GM12878 (cell line): Measurements from ENCODE around the gene PTPN18. TPM values are rescaled to one million over a fixed set of nuclear protein-coding genes. Genes with fewer than 3 reads are reported as not detected.

Experiments used
- ATAC-seq: fragments of 200-7000 bp; cut with Tn5 transposase; 3 replicates; pipeline ENCODE4 v1.9.1; 2020; ENCODE audit warnings: mild to moderate bottlenecking, moderate library complexity
- BruUV-seq: library from RNA; stranded (reverse); fragments of 400-500 nt; replicated peaks from 2 replicates; lab custom pipeline; 2021; lab: Mats Ljungman, UMichigan
- CTCF ChIA-PET: fragments of 300-600 bp; sonication (Branson Sonifier 250); formaldehyde crosslinking; extraction: SDS; loops from one replicate; lab custom pipeline; 2021; ENCODE audit warnings: inconsistent platforms; lab: Yijun Ruan, JAX
- POLR2A ChIA-PET: fragments of 350-600 bp; formaldehyde crosslinking; extraction: SDS; loops from one replicate; lab custom pipeline; 2021; ENCODE audit warnings: inconsistent platforms; lab: Charles Lee
- RAD21 ChIA-PET: fragments of 300-600 bp; sonication (Branson Sonifier 250); formaldehyde crosslinking; loops from one replicate; lab custom pipeline; 2023; ENCODE audit warnings: antibody characterized with exemption; ENCODE audit not compliant: unreplicated experiment; lab: Charles Lee
- SMC1A ChIA-PET: fragments of 300-600 bp; sonication (Branson Sonifier 250); formaldehyde crosslinking; loops from one replicate; lab custom pipeline; 2023; ENCODE audit not compliant: unreplicated experiment, uncharacterized antibody; lab: Charles Lee
- DNase-seq: peaks from one replicate; pipeline ENCODE4 v3.0.0-alpha.2; 2011; ENCODE audit warnings: low read depth, low spot score
- FAIRE-seq: peaks from 3 replicates; lab custom pipeline; 2011; peaks lifted over from hg19 to GRCh38; lab: Jason Lieb, UNC
- H2AFZ ChIP-seq: 2 replicates; pipeline ENCODE4 v1.6.0; 2011; ENCODE audit warnings: low read depth, low read length, control low read depth; ENCODE audit not compliant: control insufficient read depth
- H3K27ac ChIP-seq: 2 replicates; pipeline ENCODE4 v1.5.1; 2011; ENCODE audit warnings: control low read depth; ENCODE audit not compliant: control insufficient read depth, insufficient read depth
- H3K27me3 ChIP-seq, 2 experiments: replicated peaks in 1 of 2; 2 replicates each; pipeline versions ENCODE4 v1.6.0 to v1.6.1; 2011; ENCODE audit warnings: low read length in 1 of 2; ENCODE audit not compliant: control insufficient read depth in 2 of 2, insufficient read depth in 2 of 2
- H3K36me3 ChIP-seq, 2 experiments: 2 replicates each; pipeline ENCODE4 v1.5.1; 2011; ENCODE audit warnings: low read length in 1 of 2; ENCODE audit not compliant: control insufficient read depth in 2 of 2, insufficient read depth in 2 of 2
- H3K4me1 ChIP-seq: 2 replicates; pipeline ENCODE4 v1.6.1; 2011; ENCODE audit warnings: mild to moderate bottlenecking, low read length, moderate library complexity, mixed read lengths; ENCODE audit not compliant: control insufficient read depth, insufficient read depth
- H3K4me2 ChIP-seq: 2 replicates; pipeline ENCODE4 v1.6.0; 2011; ENCODE audit warnings: control low read depth; ENCODE audit not compliant: control insufficient read depth, insufficient read depth
- H3K4me3 ChIP-seq: fragments of 200-600 bp; sonication (generic); 2 replicates; pipeline ENCODE4 v1.5.1; 2016
- H3K79me2 ChIP-seq: 2 replicates; pipeline ENCODE4 v1.6.0; 2011; ENCODE audit warnings: low read length; ENCODE audit not compliant: control insufficient read depth, insufficient read depth
- H3K9ac ChIP-seq: 2 replicates; pipeline ENCODE4 v1.8.0; 2011; ENCODE audit warnings: low read length, control low read depth, mixed read lengths; ENCODE audit not compliant: control insufficient read depth, insufficient read depth
- H3K9me3 ChIP-seq: replicated peaks from 3 replicates; pipeline ENCODE4 v1.5.1; 2011; ENCODE audit warnings: mild to moderate bottlenecking, low read length; ENCODE audit not compliant: control insufficient read depth, insufficient read depth
- H4K20me1 ChIP-seq: 2 replicates; pipeline ENCODE4 v1.6.0; 2011; ENCODE audit not compliant: control insufficient read depth, insufficient read depth
- BHLHE40 ChIP-seq, 2 experiments: fragments of 450-650 bp in 1 of 2; IDR thresholded peaks; 2 replicates each; pipeline ENCODE4 v1.6.1; 2011 to 2017; ENCODE audit warnings: low read depth in 2 of 2, borderline replicate concordance in 1 of 2, improper control_type of control experiment in 1 of 2, low read length in 1 of 2, mild to moderate bottlenecking in 1 of 2
- CHD1 ChIP-seq: IDR thresholded peaks from 2 replicates; pipeline ENCODE4 v1.6.1; 2012; ENCODE audit warnings: low read depth, low read length, improper control_type of control experiment
- CTCF ChIP-seq, 3 experiments: IDR thresholded peaks in 2 of 3; conservative IDR thresholded peaks in 1 of 3; 2 replicates each; pipeline ENCODE4 v1.5.1; 2011; ENCODE audit warnings: low read depth in 3 of 3, low read length in 3 of 3, mild to moderate bottlenecking in 3 of 3, control low read depth in 2 of 3, moderate library complexity in 2 of 3, inconsistent platforms in 1 of 3, mixed read lengths in 1 of 3; ENCODE audit not compliant: control insufficient read depth in 2 of 3, insufficient read depth in 1 of 3; ENCODE audit errors: extremely low read depth in 1 of 3
- DPF2 ChIP-seq: fragments of 450-650 bp; IDR thresholded peaks from 2 replicates; pipeline ENCODE4 v1.6.1; 2017; ENCODE audit warnings: mild to moderate bottlenecking
- E2F4 ChIP-seq: IDR thresholded peaks from 2 replicates; pipeline ENCODE4 v1.6.1; 2012; ENCODE audit warnings: low read depth, low read length, improper control_type of control experiment
- EED ChIP-seq: sonication (generic); IDR thresholded peaks from 2 replicates; pipeline ENCODE4 v1.6.1; 2016; ENCODE audit warnings: antibody characterized with exemption, low read depth
- HCFC1 ChIP-seq: fragments of 150-350 bp; IDR thresholded peaks from 2 replicates; pipeline ENCODE4 v1.6.1; 2014; ENCODE audit warnings: low read length
- IKZF2 ChIP-seq, 2 experiments: fragments of 450-650 bp; IDR thresholded peaks; 2 replicates each; pipeline ENCODE4 v1.6.1; 2017; ENCODE audit warnings: mild to moderate bottlenecking in 2 of 2, moderate library complexity in 2 of 2
- IRF4 ChIP-seq: IDR thresholded peaks from 2 replicates; pipeline ENCODE4 v1.6.1; 2011; ENCODE audit warnings: low read depth, low read length
- KAT2A ChIP-seq: conservative IDR thresholded peaks from 2 replicates; pipeline ENCODE4 v1.6.1; 2011; ENCODE audit warnings: low read depth, low read length; ENCODE audit not compliant: control insufficient read depth
- KLF5 ChIP-seq: fragments of 450-650 bp; IDR thresholded peaks from 2 replicates; pipeline ENCODE4 v1.6.1; 2014; ENCODE audit warnings: mild to moderate bottlenecking; ENCODE audit not compliant: partially characterized antibody
- MTA2 ChIP-seq: fragments of 450-650 bp; IDR thresholded peaks from 2 replicates; pipeline ENCODE4 v1.6.1; 2016; ENCODE audit warnings: low read depth, mild to moderate bottlenecking, moderate library complexity
- MXI1 ChIP-seq: fragments of 150-350 bp; IDR thresholded peaks from 2 replicates; pipeline ENCODE4 v1.6.1; 2011; ENCODE audit warnings: low read depth, mild to moderate bottlenecking, inconsistent platforms, low read length, improper control_type of control experiment
- NFYA ChIP-seq: IDR thresholded peaks from 2 replicates; pipeline ENCODE4 v1.6.1; 2011; ENCODE audit warnings: low read depth, mild to moderate bottlenecking, low read length, improper control_type of control experiment, borderline replicate concordance
- PBX3 ChIP-seq: IDR thresholded peaks from 2 replicates; pipeline ENCODE4 v1.6.1; 2011; ENCODE audit warnings: mild to moderate bottlenecking, low read depth, low read length, moderate library complexity; ENCODE audit not compliant: insufficient replicate concordance
- SIN3A ChIP-seq: IDR thresholded peaks from 2 replicates; pipeline ENCODE4 v1.6.1; 2012; ENCODE audit warnings: low read depth, low read length, improper control_type of control experiment
- SMAD1 ChIP-seq: fragments of 450-650 bp; IDR thresholded peaks from 2 replicates; pipeline ENCODE4 v1.6.1; 2018; ENCODE audit warnings: mild to moderate bottlenecking, low read depth; ENCODE audit not compliant: partially characterized antibody
- ZNF207 ChIP-seq: fragments of 450-650 bp; IDR thresholded peaks from 2 replicates; pipeline ENCODE4 v1.6.1; 2014; ENCODE audit warnings: antibody characterized with exemption, mild to moderate bottlenecking, borderline replicate concordance
- WGBS: methylation state at CpG from one replicate; pipeline ENCODE4 v1.1.6; 2016; ENCODE audit warnings: low lambda C conversion rate; ENCODE audit not compliant: insufficient replicate concordance, insufficient coverage; ENCODE audit errors: missing lambda C conversion rate; 5-methylcytosine and 5-hydroxymethylcytosine counted together
- in situ Hi-C: fragments of 300-500 bp; cut with MboI; formaldehyde crosslinking; loops from 9 replicates; pipeline ENCODE4 v1.14.3; 2018; ENCODE audit warnings: mixed read lengths
- intact Hi-C: fragments of 100-400 bp; cut with micrococcal nuclease; formaldehyde crosslinking; loops from one replicate; pipeline ENCODE4 v1.14.2; 2022; ENCODE audit not compliant: unreplicated experiment
- polyA plus RNA-seq, 11 experiments: library from polyadenylated mRNA; depleted of rRNA in 4 of 11; unstranded in 6 of 11; stranded (reverse) in 5 of 11; fragments of >200 nt; fragmentation: Nextera tagmentation in 4 of 11; fragmentation: Illumina TruSeq in 1 of 11; extraction: Ambion mirVana in 4 of 11; extraction: Trizol in 1 of 11; gene quantifications; 1 replicate in 1 of 11; 2 replicates in 10 of 11; pipeline versions ENCODE4 v1.2.1 to v1.2.3, GENCODE V29; 2011 to 2016; ENCODE audit warnings: inconsistent platforms in 2 of 11, missing spikeins in 2 of 11, low read depth in 1 of 11
- total RNA-seq, 4 experiments: library from RNA; depleted of rRNA in 3 of 4; stranded (reverse); fragments of >200 nt in 3 of 4; fragmentation: Illumina TruSeq in 1 of 4; extraction: Trizol in 1 of 4; gene quantifications; 2 replicates each; pipeline versions ENCODE4 v1.2.1 to v1.2.3, GENCODE V29; 2013 to 2021

The PTPN18 gene
- total and polyA plus RNA-seq, 10 of the 15 experiments (the other 5 are each of a cell fraction or from before 2014, with no cell fraction given) = 14.8 to 89.9 (median 43.4) TPM

DNA sequence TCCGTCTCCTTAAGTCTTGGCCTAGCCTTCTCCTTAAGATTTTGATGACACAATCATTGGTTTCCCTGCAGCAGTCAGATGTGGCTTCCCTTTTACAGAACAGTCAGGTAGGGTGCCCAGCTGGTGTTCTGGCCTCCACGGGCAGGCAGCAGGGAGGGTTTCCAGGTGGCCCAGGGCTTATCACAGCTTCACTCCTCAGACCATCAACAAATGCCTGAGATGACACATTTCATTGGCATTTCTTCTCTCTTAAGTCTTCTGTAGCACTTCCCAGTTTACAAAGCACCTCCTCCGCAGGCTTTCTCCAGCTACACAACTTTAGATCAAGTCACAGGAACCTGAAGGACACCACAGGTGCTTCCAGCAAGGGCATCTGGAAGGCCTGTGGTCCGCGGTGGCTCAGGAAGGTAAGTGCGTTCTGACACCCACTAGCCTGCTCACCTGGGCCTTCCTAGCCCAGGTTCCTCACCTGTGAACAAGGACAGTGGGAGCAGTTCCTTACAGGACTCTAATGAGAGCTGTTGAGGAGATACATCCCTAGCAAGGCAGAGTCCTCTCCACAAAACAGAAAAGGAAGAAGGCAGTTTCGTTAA, 37.6 kb downstream of the PTPN18 start:
- in situ Hi-C loops = no loop called here
- Histone ChIP-seq H3K4me2 (no peak overlapping the region), H3K27me3 (no peaks in the 10 kb centered on the region), H3K9ac (no peak overlapping the region), H3K27ac (no peak overlapping the region), H3K9me3 (no peaks in the 10 kb centered on the region), H3K4me1 (peaks cover 17% of the 10 kb centered on the region), H4K20me1 (no peaks in the 10 kb centered on the region), H3K79me2 (no peaks in the 10 kb centered on the region), H3K4me3 (no peak overlapping the region), H3K36me3 (no peaks in the 10 kb centered on the region), H2AFZ (no peak overlapping the region)
- CTCF ChIA-PET = interaction anchor here (1.0 to 1.7 kb wide), 2 partner anchors 14 to 20 kb away, joined by 4 to 5 read pairs; no protein-coding TSS in a partner anchor
- no peak for DNase-seq
- no peak for FAIRE-seq
- POLR2A ChIA-PET = no interaction called here
- no TSS peak for BruUV-seq
- 71% methylated on average over 7 of the region's 7 CpGs for WGBS
- SMC1A ChIA-PET = no interaction called here
- RAD21 ChIA-PET = no interaction called here
- intact Hi-C loops = no loop called here
- ATAC-seq = no peak
- TF ChIP-seq NFYA (no peak), PBX3 (no peak), CTCF (IDR thresholded peaks at IDR 0.05 in 2 of 3, conservative IDR thresholded peaks at IDR 0.05 in 1 of 3; ENCODE audit: control insufficient read depth in 2 of 3, extremely low read depth in 1 of 3, insufficient read depth in 1 of 3, low read depth in 3 of 3, low read length in 3 of 3) (no peak), SIN3A (no peak), HCFC1 (no peak), DPF2 (no peak), IKZF2 (IDR thresholded peaks at IDR 0.05) (no peak), KLF5 (no peak), EED (no peak), IRF4 (no peak), CHD1 (no peak), BHLHE40 (IDR thresholded peaks at IDR 0.05; ENCODE audit: borderline replicate concordance in 1 of 2, low read depth in 2 of 2, low read length in 1 of 2) (no peak), MTA2 (no peak), E2F4 (no peak), KAT2A (no peak), ZNF207 (no peak), MXI1 (no peak), SMAD1 (no peak)
